ENCODE data around the gene GAREM1.

The GAREM1 gene

DNA sequence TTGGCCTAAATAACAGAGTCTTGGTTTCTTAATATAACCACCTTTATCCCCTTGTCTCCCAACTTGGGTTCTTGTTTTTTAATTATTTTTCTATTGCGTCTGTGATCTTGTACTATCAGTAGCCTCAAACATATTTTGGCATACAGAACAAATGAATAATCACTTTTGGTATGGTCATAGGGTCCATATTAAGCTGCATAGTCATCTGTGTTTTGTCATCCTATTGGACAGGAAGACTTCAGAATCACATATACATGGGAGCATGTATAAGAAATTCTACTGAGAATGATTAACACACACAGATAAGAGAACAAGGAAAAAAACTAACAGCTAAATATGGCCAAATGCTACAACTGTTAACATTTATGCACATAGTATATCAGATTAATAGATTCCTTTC is 154.8 kb downstream of the GAREM1 start:
- DNase-seq (ENCODE audit: low read depth in 1 of 2, low spot score in 1 of 2) = no peak
- in situ Hi-C loops (cut with HindIII; ENCODE audit: low pct_unique_long_range_greater_than_20kb, low sequenced_read_pairs) = no loop called here
- no peak for TF ChIP-seq JUND (IDR thresholded peaks at IDR 0.05; ENCODE audit: low read depth)

DNA sequence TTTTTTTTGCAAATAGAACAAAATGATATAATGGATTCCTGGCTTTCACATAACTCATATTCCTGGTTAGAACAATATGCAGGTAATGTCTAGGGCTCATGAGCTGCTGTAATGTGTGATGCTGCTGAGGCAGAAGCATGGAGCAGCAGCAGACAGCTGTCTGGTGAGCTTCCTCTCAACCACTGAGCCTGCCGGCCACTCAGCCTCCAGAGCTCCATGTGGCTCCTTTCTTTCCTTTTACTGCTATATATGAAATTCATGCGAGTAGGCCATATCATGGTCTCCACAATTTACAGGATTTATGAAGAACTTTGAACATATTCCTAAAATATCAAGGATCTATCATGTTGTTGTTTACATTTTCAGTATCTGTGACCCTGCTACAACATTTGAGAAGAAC is 159.9 kb downstream of the GAREM1 start:
- no peak for DNase-seq (ENCODE audit: low read depth in 1 of 2, low spot score in 1 of 2)
- in situ Hi-C loops (cut with HindIII; ENCODE audit: low pct_unique_long_range_greater_than_20kb, low sequenced_read_pairs) = no loop called here
- no peak for TF ChIP-seq JUND (IDR thresholded peaks at IDR 0.05; ENCODE audit: low read depth)

GRCh38 chr18:32310101-32310500 is 160.6 kb downstream of the GAREM1 start:
- in situ Hi-C loops (cut with HindIII; ENCODE audit: low pct_unique_long_range_greater_than_20kb, low sequenced_read_pairs) = no loop called here
- no peak for TF ChIP-seq JUND (IDR thresholded peaks at IDR 0.05; ENCODE audit: low read depth)
- DNase-seq (ENCODE audit: low read depth in 1 of 2, low spot score in 1 of 2) = no peak

- in situ Hi-C loops (cut with HindIII; ENCODE audit: low pct_unique_long_range_greater_than_20kb, low sequenced_read_pairs) = no loop called here
- no peak for TF ChIP-seq JUND (IDR thresholded peaks at IDR 0.05; ENCODE audit: low read depth)
- DNase-seq (ENCODE audit: low read depth in 1 of 2, low spot score in 1 of 2) = peak in 1 of 2 experiments; percentile 19
These were observed 162.1 kb downstream of the GAREM1 start for GRCh38 chr18:32308493-32309120.

DNA sequence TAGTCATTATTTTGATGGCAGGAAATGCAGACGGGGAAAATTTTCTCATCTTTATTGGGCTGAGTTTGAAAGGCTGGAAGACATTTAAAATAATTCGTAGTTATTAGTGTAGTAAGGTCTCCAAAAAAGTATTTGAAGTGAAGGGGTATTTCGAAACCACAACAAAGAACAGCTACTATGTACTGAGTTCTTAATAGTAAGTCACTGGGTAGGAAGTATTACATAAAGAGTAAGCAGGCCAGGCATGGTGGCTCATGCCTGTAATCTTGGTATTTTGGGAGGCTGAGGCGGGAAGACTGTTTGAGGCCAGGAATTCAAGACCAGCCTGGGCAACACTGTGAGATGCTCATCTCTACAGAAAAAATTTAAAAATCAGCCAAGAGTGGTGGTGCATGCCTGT is 167.3 kb downstream of the GAREM1 start:
- in situ Hi-C loops (cut with HindIII; ENCODE audit: low pct_unique_long_range_greater_than_20kb, low sequenced_read_pairs) = no loop called here
- no peak for TF ChIP-seq JUND (IDR thresholded peaks at IDR 0.05; ENCODE audit: low read depth)
- no peak for DNase-seq (ENCODE audit: low read depth in 1 of 2, low spot score in 1 of 2)

DNA sequence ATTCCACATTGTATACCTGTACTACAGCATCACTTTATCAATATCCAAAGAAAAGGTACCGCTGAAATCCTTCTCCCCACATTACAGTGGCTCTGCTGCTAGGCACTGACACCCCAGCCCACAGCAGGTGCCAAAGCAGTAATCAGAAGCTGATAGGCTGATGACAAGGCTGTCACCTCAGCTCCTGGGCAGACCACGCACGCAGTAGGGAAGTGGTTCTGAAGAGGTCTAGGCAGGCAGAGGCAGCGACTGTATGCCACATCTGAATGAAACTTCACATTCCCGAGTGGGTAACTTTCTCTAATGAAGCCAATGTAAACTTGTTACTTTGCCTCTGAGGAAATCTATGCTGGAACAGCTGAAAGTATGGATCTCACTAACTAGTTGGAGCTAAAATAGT is 167.9 kb downstream of the GAREM1 start:
- TF ChIP-seq JUND (IDR thresholded peaks at IDR 0.05; ENCODE audit: low read depth) = no peak
- DNase-seq (ENCODE audit: low read depth in 1 of 2, low spot score in 1 of 2) = no peak
- in situ Hi-C loops (cut with HindIII; ENCODE audit: low pct_unique_long_range_greater_than_20kb, low sequenced_read_pairs) = no loop called here

GRCh38 chr18:32301976-32302743 is 168.5 kb downstream of the GAREM1 start:
- TF ChIP-seq JUND (IDR thresholded peaks at IDR 0.05; ENCODE audit: low read depth) = no peak
- in situ Hi-C loops (cut with HindIII; ENCODE audit: low pct_unique_long_range_greater_than_20kb, low sequenced_read_pairs) = no loop called here
- no peak for DNase-seq (ENCODE audit: low read depth in 1 of 2, low spot score in 1 of 2)

- in situ Hi-C loops (cut with HindIII; ENCODE audit: low pct_unique_long_range_greater_than_20kb, low sequenced_read_pairs) = no loop called here
- TF ChIP-seq JUND (IDR thresholded peaks at IDR 0.05; ENCODE audit: low read depth) = no peak
- DNase-seq (ENCODE audit: low read depth in 1 of 2, low spot score in 1 of 2) = no peak
These were observed 169.3 kb downstream of the GAREM1 start for GRCh38 chr18:32301361-32301760.

DNA sequence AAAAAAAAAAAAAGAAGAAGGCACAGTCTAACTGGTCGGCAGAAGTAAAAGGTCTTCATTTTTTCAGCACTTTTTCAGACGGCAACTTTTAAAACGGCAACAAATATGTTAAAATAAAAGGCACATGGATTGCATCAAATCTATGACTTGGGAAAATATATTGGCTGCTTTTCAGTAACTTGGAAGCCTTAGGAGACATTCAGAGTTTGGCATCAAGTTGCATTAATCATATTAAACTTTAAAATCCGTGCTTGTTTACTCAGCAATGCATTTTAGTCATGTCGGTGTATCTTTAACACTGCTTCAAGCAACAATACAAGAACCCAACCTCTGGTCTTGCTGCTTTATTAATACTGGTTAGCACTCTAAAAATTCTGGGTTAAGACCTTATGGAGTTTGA is 169.8 kb downstream of the GAREM1 start:
- no peak for DNase-seq (ENCODE audit: low read depth in 1 of 2, low spot score in 1 of 2)
- no peak for TF ChIP-seq JUND (IDR thresholded peaks at IDR 0.05; ENCODE audit: low read depth)
- in situ Hi-C loops (cut with HindIII; ENCODE audit: low pct_unique_long_range_greater_than_20kb, low sequenced_read_pairs) = no loop called here

DNA sequence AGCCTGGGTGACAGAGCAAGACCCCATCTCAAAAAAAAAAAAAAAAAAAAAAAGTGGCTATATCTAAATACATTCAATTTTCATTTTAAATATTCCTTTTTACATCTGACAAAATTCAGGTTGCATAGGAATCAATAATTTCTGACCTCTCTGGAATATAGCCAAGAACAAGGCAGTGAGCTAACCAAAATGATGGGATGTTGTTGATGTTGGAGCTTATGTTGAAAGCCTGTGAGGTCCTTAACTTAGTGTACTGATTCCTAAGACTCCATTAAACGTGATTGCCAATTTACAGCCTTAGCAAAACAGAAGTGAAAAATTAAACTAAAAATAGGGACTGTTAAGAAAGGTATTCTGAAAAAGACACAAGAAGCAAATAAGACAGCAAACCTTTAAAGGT is 171.2 kb downstream of the GAREM1 start:
- TF ChIP-seq JUND (IDR thresholded peaks at IDR 0.05; ENCODE audit: low read depth) = no peak
- in situ Hi-C loops (cut with HindIII; ENCODE audit: low pct_unique_long_range_greater_than_20kb, low sequenced_read_pairs) = no loop called here
- DNase-seq (ENCODE audit: low read depth in 1 of 2, low spot score in 1 of 2) = no peak

- in situ Hi-C loops (cut with HindIII; ENCODE audit: low pct_unique_long_range_greater_than_20kb, low sequenced_read_pairs) = no loop called here
- TF ChIP-seq JUND (IDR thresholded peaks at IDR 0.05; ENCODE audit: low read depth) = no peak
- DNase-seq (ENCODE audit: low read depth in 1 of 2, low spot score in 1 of 2) = no peak
These were observed 172.5 kb downstream of the GAREM1 start for GRCh38 chr18:32298171-32298667.

DNA sequence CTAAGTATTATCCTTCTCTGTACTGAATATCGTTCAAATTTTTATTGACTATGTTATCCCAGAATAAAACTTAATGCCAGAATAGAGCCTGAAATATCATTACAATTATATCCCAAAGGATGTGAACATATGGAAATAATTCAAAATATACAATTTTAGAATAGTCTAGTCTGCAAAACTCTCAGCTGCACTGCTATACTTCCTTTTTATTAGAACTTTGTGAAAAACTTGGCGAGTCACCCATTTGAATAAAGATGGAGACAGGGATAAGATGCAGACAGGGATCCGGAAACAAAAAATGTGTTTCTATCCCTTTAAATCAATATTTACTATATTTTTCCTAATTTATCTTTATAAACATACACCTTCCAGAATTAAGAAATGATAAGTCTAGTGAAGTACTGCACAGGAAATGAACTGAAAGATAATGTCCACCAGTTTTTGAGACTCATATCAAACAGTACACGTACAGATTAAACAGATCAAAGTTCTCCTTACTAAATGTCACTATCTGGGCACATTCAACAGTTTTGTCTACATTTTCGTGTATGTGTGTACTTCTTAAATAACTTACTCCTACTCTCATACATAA is 173.0 kb downstream of the GAREM1 start:
- no peak for TF ChIP-seq JUND (IDR thresholded peaks at IDR 0.05; ENCODE audit: low read depth)
- in situ Hi-C loops (cut with HindIII; ENCODE audit: low pct_unique_long_range_greater_than_20kb, low sequenced_read_pairs) = no loop called here
- DNase-seq (ENCODE audit: low read depth in 1 of 2, low spot score in 1 of 2) = no peak

- DNase-seq (ENCODE audit: low read depth in 1 of 2, low spot score in 1 of 2) = no peak
- in situ Hi-C loops (cut with HindIII; ENCODE audit: low pct_unique_long_range_greater_than_20kb, low sequenced_read_pairs) = no loop called here
- no peak for TF ChIP-seq JUND (IDR thresholded peaks at IDR 0.05; ENCODE audit: low read depth)
These were observed 173.8 kb downstream of the GAREM1 start for GRCh38 chr18:32296851-32297250.
